H1 (cell line): ENCODE measurements around the gene GGCX. TPM values are rescaled to one million over a fixed set of nuclear protein-coding genes. Genes with fewer than 3 reads are reported as not detected.

Experiments used
- ASH2L ChIP-seq: fragments of 200-600, 300-600 bp; sonication (generic); IDR thresholded peaks from one replicate; pipeline ENCODE4 v1.7.1; 2017; ENCODE audit warnings: low read length
- BCL11A ChIP-seq, 2 experiments: IDR thresholded peaks; one replicate each; pipeline ENCODE4 v1.6.1; 2011; ENCODE audit warnings: low read depth in 2 of 2, low read length in 2 of 2, mild to moderate bottlenecking in 2 of 2
- CBX8 ChIP-seq: fragments of 300-800, 300-1000 bp; sonication (generic); IDR thresholded peaks from 2 replicates; pipeline ENCODE4 v1.7.1; 2016; ENCODE audit warnings: low read depth, low read length, borderline replicate concordance
- CHD1 ChIP-seq: IDR thresholded peaks from 2 replicates; pipeline ENCODE4 v1.6.1; 2012; ENCODE audit warnings: low read depth, low read length, improper control_type of control experiment
- CHD2 ChIP-seq: IDR thresholded peaks from 2 replicates; pipeline ENCODE4 v1.6.1; 2012; ENCODE audit warnings: low read length, improper control_type of control experiment
- EGR1 ChIP-seq: IDR thresholded peaks from 2 replicates; pipeline ENCODE4 v1.6.1; 2011; ENCODE audit warnings: low read depth, low read length, borderline replicate concordance
- FOSL1 ChIP-seq: IDR thresholded peaks from 2 replicates; pipeline ENCODE4 v1.6.1; 2011; ENCODE audit warnings: mild to moderate bottlenecking, low read depth, low read length, moderate library complexity; ENCODE audit not compliant: insufficient read depth
- HDAC2 ChIP-seq, 2 experiments: fragments of 300-600 bp in 1 of 2; sonication (generic) in 1 of 2; IDR thresholded peaks; 2 replicates each; pipeline ENCODE4 v1.6.1; 2011 to 2012; ENCODE audit warnings: low read depth in 2 of 2, low read length in 2 of 2, mild to moderate bottlenecking in 2 of 2, moderate library complexity in 2 of 2, borderline replicate concordance in 1 of 2, inconsistent platforms in 1 of 2
- JUN ChIP-seq: IDR thresholded peaks from 2 replicates; pipeline ENCODE4 v1.6.1; 2011; ENCODE audit warnings: low read depth, mild to moderate bottlenecking, improper control_type of control experiment, low read length
- MAX ChIP-seq: IDR thresholded peaks from 2 replicates; pipeline ENCODE4 v1.6.1; 2012; ENCODE audit warnings: inconsistent platforms
- POLR2A ChIP-seq, 2 experiments: IDR thresholded peaks; 1 replicate in 1 of 2; 2 replicates in 1 of 2; pipeline ENCODE4 v1.6.1; 2011; ENCODE audit warnings: low read depth in 2 of 2, low read length in 2 of 2, mild to moderate bottlenecking in 2 of 2; ENCODE audit errors: control extremely low read depth in 1 of 2
- POLR2AphosphoS5 ChIP-seq: IDR thresholded peaks from 2 replicates; pipeline ENCODE4 v1.6.1; 2011; ENCODE audit warnings: low read depth, low read length
- RAD21 ChIP-seq, 2 experiments: IDR thresholded peaks in 1 of 2; conservative IDR thresholded peaks in 1 of 2; 2 replicates each; pipeline ENCODE4 v1.6.1; 2011; ENCODE audit warnings: low read depth in 2 of 2, low read length in 2 of 2, improper control_type of control experiment in 1 of 2, inconsistent platforms in 1 of 2, mild to moderate bottlenecking in 1 of 2, moderate library complexity in 1 of 2
- SIN3A ChIP-seq, 2 experiments: IDR thresholded peaks in 1 of 2; conservative IDR thresholded peaks in 1 of 2; 2 replicates each; pipeline ENCODE4 v1.6.1; 2011 to 2012; ENCODE audit warnings: low read length in 2 of 2, improper control_type of control experiment in 1 of 2, low read depth in 1 of 2, mild to moderate bottlenecking in 1 of 2
- SIRT6 ChIP-seq: IDR thresholded peaks from one replicate; pipeline ENCODE4 v1.7.1; 2012; ENCODE audit warnings: low read length, inconsistent platforms
- SP2 ChIP-seq: IDR thresholded peaks from 2 replicates; pipeline ENCODE4 v1.6.1; 2012; ENCODE audit warnings: mild to moderate bottlenecking, low read length, inconsistent platforms
- SUZ12 ChIP-seq: fragments of 200-600 bp; sonication (generic); IDR thresholded peaks from 2 replicates; pipeline ENCODE4 v1.6.1; 2012; ENCODE audit warnings: mild to moderate bottlenecking, inconsistent platforms, low read length, moderate library complexity, mixed read lengths
- TAF7 ChIP-seq: optimal IDR thresholded peaks from 2 replicates; pipeline ENCODE3; 2011; ENCODE audit warnings: low read depth, mild to moderate bottlenecking, inconsistent platforms, low read length, moderate library complexity, borderline replicate concordance
- TBP ChIP-seq: IDR thresholded peaks from 2 replicates; pipeline ENCODE4 v1.6.1; 2011; ENCODE audit warnings: low read depth, low read length, improper control_type of control experiment
- TCF12 ChIP-seq: IDR thresholded peaks from 2 replicates; pipeline ENCODE4 v1.6.1; 2011; ENCODE audit warnings: low read depth, mild to moderate bottlenecking, low read length
- polyA plus RNA-seq, 7 experiments: library from polyadenylated mRNA; depleted of rRNA in 3 of 7; stranded (reverse) in 5 of 7; unstranded in 2 of 7; fragments of >200 nt in 5 of 7; fragments of 200-250 nt in 2 of 7; gene quantifications; 1 replicate in 5 of 7; 2 replicates in 1 of 7; 4 replicates in 1 of 7; pipeline versions ENCODE4 v1.2.1 to v1.2.3, GENCODE V29; 2011 to 2013; ENCODE audit warnings: missing spikeins in 2 of 7, mixed read lengths in 2 of 7
- total RNA-seq: library from RNA; stranded (reverse); fragmentation: NEBNext Ultra II Directional; extraction: Animal tissue kit (Norgen Biotek cat#: 25700); gene quantifications from 2 replicates; pipeline ENCODE4 v1.2.1, GENCODE V29; 2021

The GGCX gene
- total and polyA plus RNA-seq, 2 of the 8 experiments (the other 6 are each of a cell fraction or from before 2014, with no cell fraction given) = 29.4 to 33.8 TPM

- TF ChIP-seq SP2 (no peak), TCF12 (no peak), FOSL1 (no peak), SUZ12 (no peak; the same call in 1 of the 2 replicates), TAF7 (peak; percentile 30), BCL11A (IDR thresholded peaks at IDR 0.05; ENCODE audit: low read depth in 2 of 2, low read length in 2 of 2) (no peak), EGR1 (no peak), TBP (peak; percentile 13; the same call in 1 of the 2 replicates), POLR2A (IDR thresholded peaks at IDR 0.05; ENCODE audit: control extremely low read depth in 1 of 2, low read depth in 2 of 2, low read length in 2 of 2) (no peak; a peak in 1 of 3 replicates), RAD21 (IDR thresholded peaks at IDR 0.05 in 1 of 2, conservative IDR thresholded peaks at IDR 0.05 in 1 of 2; ENCODE audit: low read depth in 2 of 2, low read length in 2 of 2) (no peak), SIN3A (conservative IDR thresholded peaks at IDR 0.05 in 1 of 2, IDR thresholded peaks at IDR 0.05 in 1 of 2; ENCODE audit: low read depth in 1 of 2, low read length in 2 of 2) (peak in 1 of 2 experiments; percentile 56; a peak in 2 of 4 replicates), CHD2 (no peak), MAX (peak; percentile 95), SIRT6 (no peak), HDAC2 (IDR thresholded peaks at IDR 0.05; ENCODE audit: borderline replicate concordance in 1 of 2, low read depth in 2 of 2, low read length in 2 of 2) (0 out of 4 replicates have a peak, but pooled peaks of 1 of the 2 experiments have one; percentile 42), CHD1 (no peak), ASH2L (no peak), POLR2AphosphoS5 (peak; percentile 73; the same call in 1 of the 2 replicates), JUN (no peak), CBX8 (no peak)
Measured at GRCh38 chr2:85539361-85540132, 21.7 kb downstream of the GGCX start (continued).
